Measurements from ENCODE around the gene PRX.
"Not testable (repeated sequence)": the region's sequence is repeated elsewhere in the genome, so short reads cannot be mapped to it uniquely, and the experiment has no call there.

PRX gene

GRCh38 chr19:40392123-40392522 is 21.1 kb downstream of the PRX start:
- no peak for DNase-seq (ENCODE audit: low read depth in 2 of 2)

- no peak for DNase-seq (ENCODE audit: low read depth in 2 of 2)
Measured at GRCh38 chr19:40390084-40390742, 23.0 kb downstream of the PRX start, which contains the start of gene HIPK4. HIPK4 (minus strand) TSS chr19:40390181; CDS start chr19:40389902, 279 bp downstream.

GRCh38 chr19:40389404-40390083 is 23.6 kb downstream of the PRX start:
- no peak for DNase-seq (ENCODE audit: low read depth in 2 of 2)

- no peak for DNase-seq (ENCODE audit: low read depth in 2 of 2)
Measured at GRCh38 chr19:40388481-40388880, 24.7 kb downstream of the PRX start.

- DNase-seq (ENCODE audit: low read depth in 2 of 2) = no peak
Measured at GRCh38 chr19:40387155-40387554, 26.0 kb downstream of the PRX start.

- no peak for DNase-seq (ENCODE audit: low read depth in 2 of 2)
Measured at GRCh38 chr19:40383668-40384248, 29.4 kb downstream of the PRX start.

- DNase-seq (ENCODE audit: low read depth in 2 of 2) = no peak
Measured at GRCh38 chr19:40381321-40381720, 31.9 kb downstream of the PRX start.

GRCh38 chr19:40380199-40381037 is 32.8 kb downstream of the PRX start:
- DNase-seq (ENCODE audit: low read depth in 2 of 2) = no peak

GRCh38 chr19:40379446-40380198 is 33.6 kb downstream of the PRX start:
- DNase-seq (ENCODE audit: low read depth in 2 of 2) = no peak

GRCh38 chr19:40378509-40378908 is 34.7 kb downstream of the PRX start:
- DNase-seq (ENCODE audit: low read depth in 2 of 2) = no peak

GRCh38 chr19:40377876-40378385 is 35.2 kb downstream of the PRX start:
- DNase-seq (ENCODE audit: low read depth in 2 of 2) = no peak

GRCh38 chr19:40376286-40376862 is 36.8 kb downstream of the PRX start:
- DNase-seq (ENCODE audit: low read depth in 2 of 2) = no peak

GRCh38 chr19:40374084-40374483 is 39.1 kb downstream of the PRX start:
- DNase-seq (ENCODE audit: low read depth in 2 of 2) = no peak

GRCh38 chr19:40371802-40372122 is 41.4 kb downstream of the PRX start:
- no peak for DNase-seq (ENCODE audit: low read depth in 2 of 2)

- no peak for DNase-seq (ENCODE audit: low read depth in 2 of 2)
Measured at GRCh38 chr19:40370997-40371801, 42.0 kb downstream of the PRX start.

- not testable (repeated sequence) for DNase-seq (ENCODE audit: low read depth in 2 of 2)
Measured at GRCh38 chr19:40370253-40370652, 42.9 kb downstream of the PRX start.

- DNase-seq (ENCODE audit: low read depth in 2 of 2) = no peak
Measured at GRCh38 chr19:40369797-40370196, 43.4 kb downstream of the PRX start.

GRCh38 chr19:40367577-40368434 is 45.4 kb downstream of the PRX start:
- DNase-seq (ENCODE audit: low read depth in 2 of 2) = no peak

Measured in activated CD8-positive, alpha-beta memory T cell treated with anti-CD3 and anti-CD28 coated beads for 4 hours (primary cell).